HEK293 (cell line): ENCODE results near the gene COL15A1.

Experiments used
- CTCF ChIA-PET: fragments of 350-600 bp; formaldehyde crosslinking; extraction: SDS; loops from one replicate; lab custom pipeline; 2021; ENCODE audit warnings: antibody characterized with exemption; lab: Yijun Ruan, JAX
- POLR2A ChIA-PET: fragments of 300-600 bp; formaldehyde crosslinking; extraction: SDS; loops from one replicate; lab custom pipeline; 2020; ENCODE audit warnings: antibody characterized with exemption, inconsistent platforms; lab: Yijun Ruan, JAX
- H3K27ac ChIP-seq: fragments of 200-500 bp; sonication (Bioruptor generic); 2 replicates; pipeline ENCODE4 v1.5.1; 2014; ENCODE audit warnings: low read depth, low read length, control low read depth, inconsistent platforms; ENCODE audit errors: extremely low read depth
- H3K36me3 ChIP-seq, 2 experiments: fragments of 200-500 bp in 1 of 2; sonication (Bioruptor generic) in 1 of 2; 1 replicate in 1 of 2; 2 replicates in 1 of 2; pipeline ENCODE4 v1.5.1; 2014 to 2017; ENCODE audit warnings: inconsistent platforms in 2 of 2, low read length in 2 of 2; ENCODE audit not compliant: control insufficient read depth in 2 of 2, insufficient read depth in 1 of 2
- H3K4me1 ChIP-seq: fragments of 200-500 bp; sonication (Bioruptor generic); 2 replicates; pipeline ENCODE4 v1.5.1; 2014; ENCODE audit warnings: mild to moderate bottlenecking, low read length, inconsistent platforms; ENCODE audit not compliant: control insufficient read depth, insufficient read depth
- H3K4me3 ChIP-seq: 2 replicates; pipeline ENCODE4 v1.5.1; 2011; ENCODE audit warnings: low read depth, mild to moderate bottlenecking, control low read depth, low read length, moderate library complexity
- H3K9me3 ChIP-seq: fragments of 200-500 bp; sonication (Bioruptor generic); 2 replicates; pipeline ENCODE4 v1.5.1; 2014; ENCODE audit warnings: low read depth, low read length, inconsistent platforms; ENCODE audit not compliant: control insufficient read depth, insufficient read depth
- BCL11A ChIP-seq: fragments of 450-650 bp; formaldehyde crosslinking; IDR thresholded peaks from 2 replicates; pipeline ENCODE4 v1.5.1; 2016; ENCODE audit warnings: low read depth, missing biosample characterization, missing genetic modification characterization
- BCL11B ChIP-seq: fragments of 450-650 bp; formaldehyde crosslinking; IDR thresholded peaks from 2 replicates; pipeline ENCODE4 v1.5.1; 2016; ENCODE audit warnings: low read depth, missing biosample characterization, missing genetic modification characterization
- FEZF1 ChIP-seq: fragments of 450-650 bp; formaldehyde crosslinking; IDR thresholded peaks from 2 replicates; pipeline ENCODE4 v1.5.1; 2016; ENCODE audit warnings: missing biosample characterization, missing genetic modification characterization
- KLF8 ChIP-seq: fragments of 450-650 bp; formaldehyde crosslinking; IDR thresholded peaks from 2 replicates; pipeline ENCODE4 v1.5.1; 2016; ENCODE audit warnings: missing biosample characterization, missing genetic modification characterization
- OSR2 ChIP-seq: fragments of 450-650 bp; formaldehyde crosslinking; IDR thresholded peaks from 2 replicates; pipeline ENCODE4 v1.5.1; 2016; ENCODE audit warnings: missing biosample characterization, missing genetic modification characterization
- SCRT1 ChIP-seq: fragments of 450-650 bp; formaldehyde crosslinking; IDR thresholded peaks from 2 replicates; pipeline ENCODE4 v1.5.1; 2016; ENCODE audit warnings: missing biosample characterization, missing genetic modification characterization, borderline replicate concordance
- WT1 ChIP-seq: fragments of 450-650 bp; formaldehyde crosslinking; IDR thresholded peaks from 2 replicates; pipeline ENCODE4 v1.5.1; 2016; ENCODE audit warnings: missing biosample characterization, missing genetic modification characterization
- ZBTB21 ChIP-seq: fragments of 450-650 bp; formaldehyde crosslinking; IDR thresholded peaks from 2 replicates; pipeline ENCODE4 v1.5.1; 2017; ENCODE audit warnings: missing biosample characterization, missing genetic modification characterization
- ZBTB48 ChIP-seq: fragments of 450-650 bp; formaldehyde crosslinking; IDR thresholded peaks from 2 replicates; pipeline ENCODE4 v1.5.1; 2016; ENCODE audit warnings: missing biosample characterization, missing genetic modification characterization
- ZNF121 ChIP-seq: fragments of 450-650 bp; formaldehyde crosslinking; IDR thresholded peaks from 2 replicates; pipeline ENCODE4 v1.5.1; 2016; ENCODE audit warnings: missing biosample characterization, missing genetic modification characterization
- ZNF146 ChIP-seq: fragments of 450-650 bp; formaldehyde crosslinking; IDR thresholded peaks from 2 replicates; pipeline ENCODE4 v1.5.1; 2016; ENCODE audit warnings: missing biosample characterization, missing genetic modification characterization
- ZNF155 ChIP-seq: fragments of 450-650 bp; formaldehyde crosslinking; IDR thresholded peaks from 2 replicates; pipeline ENCODE4 v1.5.1; 2016; ENCODE audit warnings: missing biosample characterization, missing genetic modification characterization
- ZNF16 ChIP-seq: fragments of 450-650 bp; formaldehyde crosslinking; IDR thresholded peaks from 2 replicates; pipeline ENCODE4 v1.5.1; 2016; ENCODE audit warnings: low read depth, missing biosample characterization, missing genetic modification characterization
- ZNF169 ChIP-seq: fragments of 450-650 bp; formaldehyde crosslinking; IDR thresholded peaks from 2 replicates; pipeline ENCODE4 v1.5.1; 2016; ENCODE audit warnings: missing biosample characterization, missing genetic modification characterization
- ZNF239 ChIP-seq: fragments of 450-650 bp; formaldehyde crosslinking; IDR thresholded peaks from 2 replicates; pipeline ENCODE4 v1.5.1; 2016; ENCODE audit warnings: missing biosample characterization, missing genetic modification characterization
- ZNF354C ChIP-seq: fragments of 450-650 bp; formaldehyde crosslinking; IDR thresholded peaks from 2 replicates; pipeline ENCODE4 v1.5.1; 2016; ENCODE audit warnings: missing biosample characterization, missing genetic modification characterization, low read depth, borderline replicate concordance
- ZNF558 ChIP-seq: fragments of 450-650 bp; formaldehyde crosslinking; IDR thresholded peaks from 2 replicates; pipeline ENCODE4 v1.5.1; 2016; ENCODE audit warnings: missing biosample characterization, missing genetic modification characterization
- ZNF664 ChIP-seq: fragments of 450-650 bp; formaldehyde crosslinking; IDR thresholded peaks from 2 replicates; pipeline ENCODE4 v1.5.1; 2016; ENCODE audit warnings: missing biosample characterization, missing genetic modification characterization
- ZNF670 ChIP-seq: fragments of 450-650 bp; formaldehyde crosslinking; IDR thresholded peaks from 2 replicates; pipeline ENCODE4 v1.5.1; 2016; ENCODE audit warnings: missing biosample characterization, missing genetic modification characterization, low read depth
- ZNF768 ChIP-seq: fragments of 450-650 bp; formaldehyde crosslinking; IDR thresholded peaks from 2 replicates; pipeline ENCODE4 v1.5.1; 2018; ENCODE audit warnings: missing biosample characterization, mild to moderate bottlenecking, missing genetic modification characterization
- ZNF791 ChIP-seq: fragments of 450-650 bp; formaldehyde crosslinking; IDR thresholded peaks from 2 replicates; pipeline ENCODE4 v1.5.1; 2016; ENCODE audit warnings: missing biosample characterization, missing genetic modification characterization
- ZNF792 ChIP-seq: fragments of 450-650 bp; formaldehyde crosslinking; IDR thresholded peaks from 2 replicates; pipeline ENCODE4 v1.5.1; 2016; ENCODE audit warnings: missing biosample characterization, missing genetic modification characterization
- ZNF837 ChIP-seq: fragments of 450-650 bp; formaldehyde crosslinking; IDR thresholded peaks from 2 replicates; pipeline ENCODE4 v1.5.1; 2016; ENCODE audit warnings: missing biosample characterization, missing genetic modification characterization
- TF ChIP-seq, protein P1 (sequence below): fragments of 450-650 bp; IDR thresholded peaks from 2 replicates; pipeline ENCODE4 v1.5.1; 2018; ENCODE audit warnings: missing biosample characterization, missing genetic modification characterization
- TF ChIP-seq, protein P2 (sequence below): fragments of 450-650 bp; formaldehyde crosslinking; IDR thresholded peaks from 2 replicates; pipeline ENCODE4 v1.5.1; 2016; ENCODE audit warnings: missing biosample characterization, missing genetic modification characterization
- TF ChIP-seq, protein P3 (sequence below): fragments of 450-650 bp; formaldehyde crosslinking; IDR thresholded peaks from 2 replicates; pipeline ENCODE4 v1.5.1; 2016; ENCODE audit warnings: missing biosample characterization, missing genetic modification characterization

Gene COL15A1

DNA sequence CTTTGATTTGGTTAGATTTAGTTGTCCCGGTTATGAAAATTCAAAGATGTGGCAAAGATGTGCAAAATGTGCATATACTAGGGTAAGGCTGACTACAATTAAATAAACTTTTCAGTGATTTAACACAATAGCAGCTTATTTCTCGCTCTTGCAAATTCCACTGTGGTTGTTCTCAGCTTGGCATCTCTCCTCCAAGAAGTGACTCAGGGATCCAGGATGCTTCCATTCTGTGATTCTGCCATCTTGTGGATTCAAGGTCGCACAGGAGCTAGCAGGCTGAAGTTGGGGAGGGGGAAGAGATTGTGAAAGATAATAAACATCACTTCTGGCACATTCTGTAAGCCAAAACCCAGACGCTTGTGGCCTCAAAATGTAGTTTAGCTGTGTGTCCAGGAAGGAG lies 101.1 kb downstream of the COL15A1 start:
- TF ChIP-seq OSR2 (tag by site-specific recombination): no peak
- TF ChIP-seq FEZF1 (tag by site-specific recombination): no peak
- TF ChIP-seq ZBTB48: no peak
- no peak for TF ChIP-seq SCRT1 (tag by site-specific recombination)
- no peak for TF ChIP-seq ZNF354C (tag by site-specific recombination)
- no peak for TF ChIP-seq ZNF146 (tag by site-specific recombination)
- TF ChIP-seq ZBTB21 (tag by site-specific recombination): no peak
- no peak for TF ChIP-seq BCL11A (tag by site-specific recombination)
- TF ChIP-seq ZNF837 (tag by site-specific recombination): no peak
- no peak for TF ChIP-seq ZNF16 (tag by site-specific recombination)
- no peak for TF ChIP-seq ZNF169
- TF ChIP-seq WT1 (tag by site-specific recombination): no peak
- TF ChIP-seq ZNF768 (tag by site-specific recombination): no peak
- no peak for TF ChIP-seq ZNF558 (tag by site-specific recombination)
- no peak for TF ChIP-seq ZNF670
- TF ChIP-seq, protein P1, sequence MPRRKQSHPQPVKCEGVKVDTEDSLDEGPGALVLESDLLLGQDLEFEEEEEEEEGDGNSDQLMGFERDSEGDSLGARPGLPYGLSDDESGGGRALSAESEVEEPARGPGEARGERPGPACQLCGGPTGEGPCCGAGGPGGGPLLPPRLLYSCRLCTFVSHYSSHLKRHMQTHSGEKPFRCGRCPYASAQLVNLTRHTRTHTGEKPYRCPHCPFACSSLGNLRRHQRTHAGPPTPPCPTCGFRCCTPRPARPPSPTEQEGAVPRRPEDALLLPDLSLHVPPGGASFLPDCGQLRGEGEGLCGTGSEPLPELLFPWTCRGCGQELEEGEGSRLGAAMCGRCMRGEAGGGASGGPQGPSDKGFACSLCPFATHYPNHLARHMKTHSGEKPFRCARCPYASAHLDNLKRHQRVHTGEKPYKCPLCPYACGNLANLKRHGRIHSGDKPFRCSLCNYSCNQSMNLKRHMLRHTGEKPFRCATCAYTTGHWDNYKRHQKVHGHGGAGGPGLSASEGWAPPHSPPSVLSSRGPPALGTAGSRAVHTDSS: no peak
- TF ChIP-seq, protein P2, sequence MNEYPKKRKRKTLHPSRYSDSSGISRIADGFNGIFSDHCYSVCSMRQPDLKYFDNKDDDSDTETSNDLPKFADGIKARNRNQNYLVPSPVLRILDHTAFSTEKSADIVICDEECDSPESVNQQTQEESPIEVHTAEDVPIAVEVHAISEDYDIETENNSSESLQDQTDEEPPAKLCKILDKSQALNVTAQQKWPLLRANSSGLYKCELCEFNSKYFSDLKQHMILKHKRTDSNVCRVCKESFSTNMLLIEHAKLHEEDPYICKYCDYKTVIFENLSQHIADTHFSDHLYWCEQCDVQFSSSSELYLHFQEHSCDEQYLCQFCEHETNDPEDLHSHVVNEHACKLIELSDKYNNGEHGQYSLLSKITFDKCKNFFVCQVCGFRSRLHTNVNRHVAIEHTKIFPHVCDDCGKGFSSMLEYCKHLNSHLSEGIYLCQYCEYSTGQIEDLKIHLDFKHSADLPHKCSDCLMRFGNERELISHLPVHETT (tag by site-specific recombination): no peak
- H3K27ac ChIP-seq: no peak overlapping the region
- H3K9me3 ChIP-seq: no peaks in the 10 kb centered on the region
- no peak overlapping the region for H3K4me3 ChIP-seq
- H3K36me3 ChIP-seq: no peaks in the 10 kb centered on the region
- POLR2A ChIA-PET: no interaction called here
- CTCF ChIA-PET: interaction anchor here (0.7 kb wide), 1 partner anchor 95 kb away, joined by 3 read pairs; no protein-coding TSS in a partner anchor
- H3K4me1 ChIP-seq: no peaks in the 10 kb centered on the region

DNA sequence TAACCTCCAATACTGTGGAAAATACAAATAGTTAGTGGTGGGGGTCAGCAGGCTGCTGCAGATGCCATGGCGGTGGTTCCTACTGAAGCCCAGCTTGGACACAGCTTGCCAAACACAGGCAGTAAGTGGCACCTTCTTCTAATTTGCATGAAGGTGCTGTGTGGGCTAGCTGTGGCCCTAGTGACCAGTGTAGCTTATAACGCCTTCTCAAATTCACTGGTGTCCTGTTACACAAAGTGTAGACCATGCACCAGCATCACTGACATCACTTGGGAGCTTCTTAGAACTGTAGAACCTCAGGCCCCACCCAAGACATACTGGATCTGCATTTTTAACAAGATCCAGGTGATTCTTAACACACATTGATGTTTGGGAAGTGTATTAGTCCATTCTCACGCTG lies 102.4 kb downstream of the COL15A1 start:
- Histone ChIP-seq H3K27ac (no peak overlapping the region), H3K4me3 (no peak overlapping the region), H3K36me3 (no peaks in the 10 kb centered on the region)
- POLR2A ChIA-PET: no interaction called here
- TF ChIP-seq, protein P3, sequence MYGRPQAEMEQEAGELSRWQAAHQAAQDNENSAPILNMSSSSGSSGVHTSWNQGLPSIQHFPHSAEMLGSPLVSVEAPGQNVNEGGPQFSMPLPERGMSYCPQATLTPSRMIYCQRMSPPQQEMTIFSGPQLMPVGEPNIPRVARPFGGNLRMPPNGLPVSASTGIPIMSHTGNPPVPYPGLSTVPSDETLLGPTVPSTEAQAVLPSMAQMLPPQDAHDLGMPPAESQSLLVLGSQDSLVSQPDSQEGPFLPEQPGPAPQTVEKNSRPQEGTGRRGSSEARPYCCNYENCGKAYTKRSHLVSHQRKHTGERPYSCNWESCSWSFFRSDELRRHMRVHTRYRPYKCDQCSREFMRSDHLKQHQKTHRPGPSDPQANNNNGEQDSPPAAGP (tag by site-specific recombination): no peak
- TF ChIP-seq ZNF768 (tag by site-specific recombination): no peak
- no peak for TF ChIP-seq ZNF121
- no peak for TF ChIP-seq ZNF155 (tag by site-specific recombination)
- no peak for TF ChIP-seq ZNF792 (tag by site-specific recombination)
- TF ChIP-seq KLF8 (tag by site-specific recombination): no peak
- no peak for TF ChIP-seq ZNF791
- TF ChIP-seq BCL11B: no peak
- TF ChIP-seq ZNF664 (tag by site-specific recombination): no peak
- no peak for TF ChIP-seq ZNF239 (tag by site-specific recombination)
- TF ChIP-seq, all 188 proteins: peak for 0
- no peaks in the 10 kb centered on the region for H3K4me1 ChIP-seq
- CTCF ChIA-PET: interaction anchor here (0.9 to 1.2 kb wide), 2 partner anchors 48 to 111 kb away, joined by 3 to 4 read pairs; no protein-coding TSS in a partner anchor
- no peaks in the 10 kb centered on the region for H3K9me3 ChIP-seq
